NCI-H2196 (cell line): ENCODE measurements around the gene PPP4R3A.
A peak's percentile ranks its signal among the peaks of the same experiment; 100 is the strongest.
"Not testable (repeated sequence)": the region's sequence is repeated elsewhere in the genome, so short reads cannot be mapped to it uniquely, and the experiment has no call there.

ENCODE experiments used
- DNase-seq: peaks from one replicate; lab custom pipeline; 2025; ENCODE audit not compliant: unreplicated experiment; lab: John Stamatoyannopoulos, UW

Gene PPP4R3A

DNA sequence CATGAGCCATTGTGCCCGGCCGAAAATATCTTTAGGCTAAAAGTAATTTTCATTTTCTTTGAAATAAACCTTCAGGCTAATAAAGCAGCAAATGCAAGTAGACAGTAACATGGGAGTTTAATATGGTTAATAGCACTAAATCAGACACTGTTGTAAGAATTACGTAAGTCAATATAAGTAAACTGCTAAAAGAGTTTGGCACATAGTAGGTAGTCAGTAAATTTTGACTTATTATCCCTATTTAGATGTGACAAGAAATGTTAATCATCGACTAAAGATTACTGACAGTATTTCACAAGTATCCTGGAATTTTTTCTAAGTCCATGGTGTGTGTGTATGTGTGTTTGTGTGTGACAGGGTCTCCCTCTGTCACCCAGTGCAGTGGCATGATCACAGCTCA is 3.9 kb downstream of the PPP4R3A start:
- no peak for DNase-seq

DNA sequence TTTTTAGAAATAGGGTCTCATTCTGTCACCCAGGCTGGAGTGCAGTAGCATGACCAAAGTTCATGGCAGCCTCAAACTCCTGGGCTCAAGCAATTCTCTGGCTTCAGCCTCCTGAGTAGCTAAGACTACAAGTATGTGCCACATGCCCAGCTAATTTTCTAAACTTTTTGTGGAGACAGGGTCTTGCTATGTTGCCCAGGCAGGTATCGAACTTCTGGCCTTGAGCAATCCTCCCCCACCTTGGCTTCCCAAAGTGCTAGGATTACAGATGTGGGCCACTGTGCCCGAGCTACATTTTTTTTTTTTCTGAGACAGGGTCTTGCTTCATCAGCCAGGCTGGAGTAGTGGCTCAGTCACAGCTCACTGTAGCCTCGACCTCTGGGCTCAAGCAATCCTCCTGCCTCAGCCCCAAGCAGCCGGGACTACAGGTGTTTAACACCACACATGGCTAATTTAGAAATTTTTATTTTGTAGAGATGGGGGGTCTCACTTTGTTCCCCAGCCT is 7.1 kb downstream of the PPP4R3A start:
- DNase-seq = no peak

DNA sequence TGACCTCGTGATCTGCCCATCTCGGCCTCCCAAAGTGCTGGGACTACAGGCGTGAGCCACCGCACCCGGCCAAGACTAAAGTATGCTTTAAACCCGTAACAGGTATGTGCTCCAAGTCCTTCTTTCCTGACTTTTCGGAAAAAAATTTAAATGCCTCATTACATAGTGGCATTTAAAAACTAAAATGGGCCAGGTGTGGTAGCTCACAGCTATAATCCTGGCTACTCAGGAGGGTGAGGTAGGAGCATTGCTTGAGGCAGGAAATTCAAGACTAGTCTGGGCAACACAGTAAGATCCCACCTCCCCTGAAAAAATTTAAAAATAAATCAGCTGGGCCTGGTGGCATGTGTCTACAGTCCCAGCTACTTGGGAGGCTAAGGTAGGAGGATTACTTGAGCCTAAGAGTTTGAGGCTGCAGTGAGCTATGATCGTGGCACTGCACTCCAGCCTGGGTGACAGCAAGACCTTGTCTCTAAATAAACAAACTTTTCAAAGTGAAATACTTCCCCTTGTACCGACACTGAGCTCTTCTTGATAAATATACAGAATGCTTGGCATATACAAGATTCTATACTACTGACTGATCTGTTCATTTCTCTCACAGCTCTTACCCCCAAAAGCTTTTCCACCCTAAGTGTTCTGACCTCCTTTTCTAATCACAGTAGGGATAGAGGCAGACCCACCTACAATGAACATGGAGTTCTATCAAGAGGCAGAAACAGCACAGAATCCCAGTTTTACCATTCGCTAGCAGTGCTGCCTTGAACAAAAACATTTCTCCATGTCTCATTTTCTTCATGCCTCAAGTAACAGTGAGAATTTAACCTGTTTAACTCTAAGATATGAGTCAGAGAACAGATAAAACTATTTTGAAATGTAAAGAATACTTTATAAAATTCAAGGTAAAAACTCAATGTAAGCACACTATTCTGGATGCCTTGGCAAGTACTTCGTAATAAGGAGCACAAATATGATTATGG is 7.9 kb downstream of the PPP4R3A start:
- DNase-seq = no peak

DNA sequence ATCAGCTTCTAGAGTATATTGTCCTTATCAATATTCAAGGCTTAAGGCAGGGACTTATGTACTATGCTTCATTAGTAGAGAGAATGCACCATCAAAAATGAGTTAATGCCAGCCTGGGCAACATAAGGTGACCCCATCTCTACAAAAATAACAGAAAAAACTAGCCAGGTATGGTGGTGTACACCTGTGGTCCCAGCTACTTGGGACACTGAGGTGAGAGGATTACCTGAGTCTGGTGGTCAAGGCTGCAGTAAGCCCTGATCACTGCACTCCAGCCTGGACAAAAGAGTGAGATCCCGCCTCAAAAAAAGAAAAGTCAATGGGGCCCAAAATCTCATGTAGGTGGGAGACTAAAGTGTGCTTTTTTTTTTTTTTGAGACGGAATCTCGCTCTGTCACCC is 8.8 kb downstream of the PPP4R3A start:
- no peak for DNase-seq

DNA sequence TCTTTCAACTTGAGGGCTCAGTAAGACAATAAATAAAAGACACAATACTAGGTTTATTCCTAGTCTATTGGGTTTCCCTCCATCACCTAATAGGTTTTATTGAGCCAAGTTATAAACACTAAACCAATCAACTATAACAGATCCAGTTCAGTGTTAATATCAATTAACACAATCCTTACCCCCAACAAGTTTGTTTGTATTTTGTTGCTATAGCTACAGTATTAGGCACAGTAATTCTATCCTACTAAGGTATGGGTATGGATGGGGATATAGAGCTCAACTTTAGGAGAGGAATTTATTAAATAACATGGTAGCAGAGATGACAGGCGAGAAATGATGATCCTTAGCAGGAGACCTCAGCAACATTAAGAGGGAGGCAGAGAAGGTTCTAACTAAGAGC is 13.3 kb downstream of the PPP4R3A start:
- no peak for DNase-seq

DNA sequence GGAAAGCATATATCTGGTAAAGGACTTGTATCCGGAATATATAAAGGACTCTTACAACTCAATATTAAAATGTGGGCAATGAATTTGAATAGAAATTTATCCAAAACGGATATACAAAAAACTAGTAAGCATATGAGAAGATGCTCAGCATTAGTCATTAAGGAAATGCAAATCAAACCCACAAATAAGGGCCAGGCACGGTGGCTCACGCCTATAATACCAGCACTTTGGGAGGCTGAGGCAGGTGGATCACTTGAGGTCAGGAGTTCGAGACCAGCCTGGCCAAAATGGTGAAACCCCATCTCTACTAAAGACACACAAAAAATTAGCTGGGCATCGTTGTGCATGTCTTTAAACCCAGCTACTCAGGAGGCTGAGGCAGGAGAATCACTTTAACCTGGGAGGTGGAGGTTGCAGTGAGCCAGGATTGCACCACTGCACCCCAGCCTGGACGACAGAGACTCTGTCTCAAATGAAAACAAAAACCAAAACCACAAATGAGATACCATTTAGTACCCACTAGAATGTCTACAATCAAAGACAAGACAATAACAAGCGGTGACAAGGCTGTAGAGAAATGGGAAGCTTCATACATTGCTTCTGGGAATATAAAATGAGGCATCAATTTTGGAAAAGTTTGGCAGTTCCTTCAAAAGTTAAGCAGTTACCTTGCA is 15.6 kb downstream of the PPP4R3A start:
- DNase-seq = not testable (repeated sequence)

DNA sequence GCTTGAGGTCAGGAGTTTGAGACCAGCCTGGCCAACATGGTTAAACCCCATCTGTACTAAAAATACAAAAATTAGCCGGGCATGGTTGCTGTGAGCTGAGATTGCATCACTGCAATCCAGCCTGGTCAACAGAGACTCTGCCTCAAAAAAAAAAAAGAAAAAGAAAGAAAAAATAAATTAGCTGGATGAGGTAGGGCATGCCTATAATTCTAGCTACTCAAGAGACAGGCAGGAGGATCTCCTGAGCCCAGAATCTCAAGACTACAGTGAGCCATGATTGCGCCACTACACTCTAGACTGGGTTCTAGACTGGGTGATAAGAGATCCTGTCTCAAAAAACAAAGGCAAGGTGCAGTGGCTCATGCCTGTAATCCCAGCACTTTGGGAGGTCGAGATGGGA is 16.9 kb downstream of the PPP4R3A start:
- no peak for DNase-seq

DNA sequence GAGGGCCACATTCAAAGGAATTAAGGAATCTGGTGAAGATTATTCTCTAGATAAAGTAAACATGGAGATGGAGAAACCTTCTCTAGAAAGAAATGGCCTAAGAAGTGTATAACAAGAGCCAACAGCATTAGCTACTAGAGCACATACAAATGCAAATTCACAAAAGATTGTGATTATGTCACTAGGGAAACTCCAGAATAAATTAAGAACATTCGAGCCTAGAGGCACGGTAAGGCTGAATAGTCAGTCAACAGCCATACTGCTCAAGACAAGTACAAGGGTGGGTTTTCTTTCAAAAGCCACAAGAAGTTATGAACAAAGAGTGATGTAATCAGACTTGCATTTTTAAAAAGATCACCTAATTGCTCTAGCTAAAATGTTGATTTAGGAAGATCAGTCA is 25.4 kb downstream of the PPP4R3A start:
- no peak for DNase-seq

DNA sequence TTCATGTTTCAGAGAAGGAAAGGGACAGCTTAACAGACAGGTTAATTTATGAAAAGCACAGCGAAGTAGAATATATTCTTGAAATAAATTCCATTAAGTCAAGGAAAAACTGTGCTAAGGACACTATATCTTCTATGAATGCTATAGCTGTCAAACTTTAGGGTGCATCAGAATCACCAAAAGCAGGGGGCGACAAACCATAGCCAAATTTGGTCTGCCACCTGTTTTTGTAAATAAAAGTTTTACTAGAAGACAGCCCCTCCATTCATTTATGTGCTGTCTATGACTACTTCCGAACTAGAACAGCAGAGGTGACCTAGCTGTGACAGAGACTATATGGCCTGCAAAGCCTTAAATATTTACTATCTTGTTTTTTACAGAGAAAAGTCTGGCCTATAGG is 25.9 kb downstream of the PPP4R3A start:
- DNase-seq = no peak

DNA sequence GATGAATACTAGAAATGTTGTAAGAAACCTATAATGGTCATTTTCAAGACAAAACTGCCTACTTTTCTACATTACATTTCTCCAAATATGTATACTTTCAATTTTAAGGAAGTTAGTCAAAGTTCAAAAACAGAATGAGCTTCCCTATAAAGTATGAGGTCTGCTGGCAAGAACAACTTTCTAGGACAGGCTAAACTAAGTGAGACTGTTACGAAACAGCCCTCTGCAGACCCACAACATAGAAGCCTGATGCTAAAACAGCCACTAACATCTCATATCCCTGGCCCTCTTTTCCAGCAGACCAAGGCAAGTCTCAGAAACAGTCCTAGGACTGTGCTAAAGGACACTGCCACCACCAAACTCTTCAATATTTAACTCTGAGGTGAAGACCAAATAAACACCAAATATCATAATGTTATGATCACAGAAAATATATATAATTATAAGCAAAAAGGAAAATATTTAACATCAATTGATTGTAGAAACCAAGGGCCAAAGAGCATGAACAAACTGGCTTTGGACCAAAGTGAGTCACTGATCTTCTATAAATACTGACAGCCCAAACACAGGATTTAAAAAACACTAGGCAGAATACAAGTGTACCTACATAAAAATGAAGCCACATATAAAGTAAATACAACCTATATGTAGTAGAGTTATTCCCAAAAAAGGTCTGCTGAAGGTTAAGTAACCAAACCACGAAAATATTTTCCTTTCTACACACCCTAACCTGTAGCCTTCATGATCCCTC is 27.7 kb downstream of the PPP4R3A start:
- DNase-seq = no peak

DNA sequence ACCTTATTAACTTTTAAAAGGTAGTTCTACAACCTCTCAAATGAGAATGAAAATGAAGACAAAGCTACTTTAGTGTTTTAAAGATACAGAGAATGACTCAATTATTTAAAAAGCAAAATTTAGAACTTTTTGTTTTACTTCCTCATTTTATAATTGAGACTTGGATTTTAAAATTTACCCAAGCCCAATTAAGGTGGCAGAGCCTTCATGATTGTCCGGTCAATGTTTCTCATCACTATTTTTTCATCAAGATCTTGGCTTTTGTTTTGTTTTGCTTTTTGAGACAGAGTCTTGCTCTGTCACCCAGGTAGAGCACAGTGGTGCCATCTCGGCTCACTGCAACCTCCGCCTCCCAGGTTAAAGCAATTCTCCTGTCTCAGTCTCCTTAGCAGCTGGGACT is 32.7 kb downstream of the PPP4R3A start:
- DNase-seq = no peak

DNA sequence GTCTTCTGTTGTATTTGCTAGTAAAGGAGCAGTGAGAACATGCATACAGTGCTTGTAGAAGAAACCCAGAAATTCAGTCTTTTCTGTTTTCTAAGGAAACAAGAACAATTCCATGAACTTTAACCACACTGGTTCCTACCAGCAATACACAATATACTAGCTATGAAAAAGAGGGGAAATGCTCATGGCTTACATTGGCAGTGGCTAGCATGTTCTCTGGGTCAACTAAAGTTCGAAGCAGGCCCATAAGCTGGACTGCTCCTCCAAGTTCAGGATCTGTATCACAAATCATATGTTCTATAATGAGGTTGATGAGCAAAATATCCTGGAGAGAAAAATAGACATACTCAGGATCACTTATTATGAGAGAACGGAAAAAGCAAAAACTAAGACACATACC is 37.1 kb downstream of the PPP4R3A start:
- no peak for DNase-seq

DNA sequence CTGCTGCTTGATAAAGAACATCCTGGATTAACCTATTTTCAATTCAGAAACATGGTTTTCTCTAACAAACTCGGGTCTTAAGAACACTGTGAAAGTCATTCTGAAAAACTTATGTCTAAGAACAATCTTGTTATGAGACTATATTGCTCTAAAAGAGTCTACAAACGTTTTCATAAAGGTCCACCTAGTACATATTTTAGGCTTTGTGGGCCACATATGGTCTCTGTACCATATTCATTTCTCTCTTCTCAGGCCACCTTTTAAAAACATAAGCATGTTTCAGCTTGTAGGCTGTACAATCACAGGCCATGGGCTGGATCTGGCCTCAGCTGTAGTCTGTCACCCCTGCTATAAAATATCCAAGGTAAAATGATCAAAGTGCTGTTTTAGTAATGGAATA is 39.9 kb downstream of the PPP4R3A start:
- no peak for DNase-seq

DNA sequence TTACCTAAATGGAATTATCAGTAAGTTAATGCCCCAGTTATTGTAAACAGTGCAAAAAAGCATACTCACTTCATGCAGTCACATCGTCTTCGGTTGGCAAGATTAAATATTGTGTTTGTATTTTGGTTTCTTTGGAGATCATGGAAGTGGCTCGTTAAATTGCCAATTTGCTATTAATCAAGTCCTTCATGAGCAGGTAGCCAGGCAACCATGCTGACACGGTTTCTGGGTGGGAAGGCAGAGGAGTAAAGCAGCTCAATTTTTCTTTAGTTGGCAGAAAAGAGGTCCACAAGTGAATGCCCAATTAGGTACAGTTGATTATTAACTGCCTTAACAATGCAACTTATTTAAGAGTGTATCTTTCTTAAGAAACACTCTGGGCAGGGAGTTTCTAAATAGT is 43.9 kb downstream of the PPP4R3A start:
- DNase-seq = peak; percentile 29

DNA sequence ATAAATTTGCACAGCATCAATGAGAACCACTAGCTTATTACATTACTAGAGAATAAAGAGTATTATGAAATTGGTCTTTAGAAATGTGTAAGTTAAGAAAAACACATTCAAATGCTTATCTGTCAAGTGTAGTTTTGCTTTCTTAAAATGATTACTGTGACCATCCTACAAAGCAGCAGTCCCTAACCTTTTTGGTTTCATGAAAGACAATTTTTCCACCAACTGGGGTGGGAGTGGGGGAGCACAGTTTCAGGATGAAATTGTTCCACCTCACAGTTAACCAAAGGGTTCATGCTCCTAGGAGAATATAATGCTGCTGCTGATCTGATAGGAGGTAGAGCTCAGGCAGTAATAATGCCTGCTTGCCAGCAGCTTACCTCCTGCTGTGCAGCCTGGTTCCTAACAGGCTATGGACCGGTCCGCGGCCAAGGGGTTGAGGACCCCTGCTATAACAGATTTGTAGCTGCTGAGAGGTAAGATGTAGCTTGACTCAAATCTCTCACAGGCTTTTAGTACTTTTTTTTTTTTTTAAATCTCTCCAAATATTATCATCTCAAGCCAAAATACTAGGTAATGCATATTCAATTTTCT is 45.4 kb downstream of the PPP4R3A start:
- DNase-seq = no peak

DNA sequence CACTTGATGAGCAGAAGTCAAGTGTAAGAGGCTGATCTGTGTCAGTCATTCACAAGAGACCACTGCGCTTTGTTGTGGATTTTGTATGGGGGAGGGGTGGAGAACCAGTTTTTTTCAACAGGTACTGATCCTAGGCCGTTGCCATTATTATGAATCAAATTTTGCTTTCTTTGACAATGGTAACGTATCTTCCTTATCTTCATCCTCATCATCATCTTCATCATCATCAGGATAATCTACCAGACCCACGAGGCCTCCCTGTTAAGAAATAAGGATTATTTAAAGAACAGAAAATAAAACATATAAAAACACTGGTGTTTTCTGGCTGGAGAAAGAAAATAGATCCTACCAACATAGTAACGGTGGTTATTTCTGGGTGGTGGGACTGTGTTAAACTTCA is 51.5 kb downstream of the PPP4R3A start:
- DNase-seq = no peak

DNA sequence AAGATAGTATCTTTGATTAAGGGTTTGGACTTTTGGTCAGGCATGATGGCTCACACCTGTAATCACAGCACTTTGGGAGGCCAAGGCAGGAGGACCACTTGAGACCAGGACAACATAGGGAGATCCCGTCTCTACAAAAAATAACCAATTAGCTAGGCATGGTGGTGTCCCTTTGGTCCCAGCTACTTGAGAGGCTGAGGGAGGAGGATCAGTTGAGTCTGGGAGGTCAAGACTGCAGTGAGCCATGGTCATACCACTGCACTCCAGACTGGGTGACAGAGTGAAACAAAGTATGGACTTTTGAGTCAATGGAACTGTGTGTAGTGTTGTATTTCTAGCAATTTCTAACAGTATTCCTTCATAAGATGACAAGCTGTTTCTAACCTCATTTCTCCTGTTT is 53.8 kb downstream of the PPP4R3A start:
- no peak for DNase-seq

DNA sequence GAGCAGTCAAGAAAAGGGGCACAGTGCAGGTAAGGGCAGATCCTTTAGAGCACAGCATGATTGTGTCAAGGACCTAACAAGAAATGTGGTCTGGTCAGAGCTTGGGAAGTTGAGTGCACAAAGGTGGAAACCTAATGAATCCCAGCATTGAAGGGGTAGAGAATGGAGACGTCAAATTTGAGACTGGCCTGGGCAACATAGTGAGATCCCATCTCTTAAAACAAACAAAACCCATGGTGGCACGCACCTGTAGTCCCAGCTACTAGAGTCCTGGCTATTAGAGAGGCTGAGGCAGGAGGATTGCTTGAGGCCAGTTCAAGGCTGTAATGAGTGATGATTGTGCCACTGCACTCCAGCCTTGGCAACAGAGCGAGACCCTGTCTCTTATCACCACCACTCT is 55.5 kb downstream of the PPP4R3A start:
- no peak for DNase-seq

DNA sequence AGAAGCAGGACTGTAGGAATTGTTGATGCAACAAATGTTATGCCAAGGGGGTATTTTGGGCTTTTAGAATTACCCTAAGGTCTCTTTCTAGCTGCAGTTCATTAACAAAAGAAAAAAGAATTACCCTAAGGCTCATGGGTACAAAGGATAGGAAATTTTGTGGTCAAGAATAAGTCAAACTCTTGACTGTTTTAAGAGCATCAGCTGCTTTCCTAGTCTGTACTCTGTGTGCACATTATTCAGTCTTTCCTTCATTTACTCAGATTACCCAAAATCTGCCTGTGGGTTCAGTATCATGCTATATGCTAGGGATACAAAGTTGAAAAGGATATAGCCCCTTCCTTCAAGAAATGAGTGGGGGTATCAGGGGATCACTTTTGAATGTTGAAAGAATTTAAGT is 56.0 kb downstream of the PPP4R3A start:
- DNase-seq = no peak

DNA sequence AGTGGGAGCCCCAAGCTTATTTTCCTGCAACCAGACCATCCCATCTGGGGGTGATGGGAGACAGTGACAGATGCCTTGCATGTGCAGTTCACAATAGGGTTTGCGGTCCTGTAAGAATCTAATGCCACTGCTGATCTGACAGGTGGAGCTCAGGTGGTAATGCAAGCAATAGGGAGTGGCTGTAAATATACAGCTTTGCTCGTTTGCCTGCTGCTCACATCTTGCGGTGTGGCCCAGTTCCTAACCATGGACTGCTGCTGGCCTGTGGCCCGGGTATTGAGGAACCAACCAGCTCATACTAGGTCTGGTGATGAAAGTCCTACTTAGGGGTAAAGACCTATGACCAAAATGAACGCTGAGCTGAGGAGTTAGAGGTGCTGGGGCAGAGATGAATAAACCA is 56.4 kb downstream of the PPP4R3A start:
- no peak for DNase-seq

DNA sequence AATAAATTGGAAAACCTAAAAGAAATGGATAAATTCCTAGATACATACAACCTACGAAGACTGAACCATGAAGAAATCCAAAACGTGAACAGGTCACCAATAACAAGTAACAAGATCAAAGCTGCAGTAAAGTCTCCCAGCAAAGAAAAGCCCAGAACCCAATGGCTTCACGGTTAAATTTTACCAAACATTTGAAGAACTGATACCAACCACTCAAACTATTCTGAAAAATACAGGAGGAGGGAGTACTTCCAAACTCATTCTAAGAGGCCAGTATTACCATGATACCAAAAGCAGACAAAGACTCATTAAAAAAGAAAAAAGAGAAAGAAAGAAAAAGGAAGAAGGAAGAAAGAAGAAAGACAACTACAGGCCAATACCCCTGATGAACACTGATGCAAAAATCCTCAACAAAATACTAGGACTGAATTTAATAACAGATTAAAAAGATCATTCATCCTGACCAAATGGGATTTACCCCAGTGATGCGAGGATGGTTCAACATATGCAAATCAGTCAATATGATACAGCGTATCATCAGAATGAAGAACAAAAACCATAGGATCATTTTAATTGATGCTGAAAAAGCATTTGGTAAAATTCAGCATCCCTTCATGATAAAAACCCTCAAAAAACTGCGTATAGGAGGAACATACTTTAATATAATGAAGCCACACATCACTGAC is 65.6 kb downstream of the PPP4R3A start:
- no peak for DNase-seq
